ENCODE measurements around the gene GALNT17.
"Not testable (repeated sequence)": the region's sequence is repeated elsewhere in the genome, so short reads cannot be mapped to it uniquely, and the experiment has no call there.

GALNT17 gene

DNA sequence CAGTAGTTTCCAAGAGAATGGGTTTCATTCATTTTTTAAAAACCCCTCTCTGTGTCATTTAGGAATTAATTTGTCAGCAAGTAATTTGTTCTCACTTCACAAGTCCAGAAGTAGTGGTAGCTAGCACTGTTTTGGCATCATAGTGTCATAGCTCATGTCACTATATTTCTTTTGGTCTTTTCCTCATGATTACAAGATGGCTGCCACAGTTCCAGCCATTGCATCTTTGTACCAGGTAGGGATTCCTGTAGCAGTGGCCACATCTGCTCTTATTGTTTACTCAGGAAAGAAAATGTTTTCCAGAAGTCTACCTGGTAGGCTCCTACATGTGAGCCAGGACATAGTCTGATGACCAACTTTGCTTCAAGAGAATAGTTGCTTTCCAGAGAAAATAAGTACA is 16.2 kb downstream of the GALNT17 start:
- DNase-seq: no peak
- in situ Hi-C loops (cut with MboI; ENCODE audit: low pct_unique_long_range_greater_than_20kb, low sequenced_read_pairs): no loop called here

GRCh38 chr7:71155236-71155635 is 23.3 kb downstream of the GALNT17 start:
- in situ Hi-C loops (cut with MboI; ENCODE audit: low pct_unique_long_range_greater_than_20kb, low sequenced_read_pairs): no loop called here
- no peak for DNase-seq

DNA sequence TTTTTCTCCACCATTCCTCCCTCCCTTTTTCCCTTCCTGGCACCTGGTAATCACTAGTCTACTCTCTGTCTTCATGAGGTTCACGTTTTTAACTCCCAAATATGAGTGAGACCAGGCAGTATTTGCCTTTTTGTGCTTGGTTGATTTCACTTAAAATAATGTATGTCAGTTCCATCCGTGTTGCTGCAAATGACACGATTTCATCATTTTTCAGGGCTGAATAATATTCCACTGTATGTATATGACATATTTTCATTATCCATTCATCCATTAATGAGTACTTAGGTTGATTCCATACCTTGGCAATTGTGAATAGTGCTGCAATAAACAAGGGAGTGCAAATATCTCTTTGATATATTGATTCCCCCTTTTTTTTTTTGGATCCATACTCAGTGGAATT is 25.8 kb downstream of the GALNT17 start:
- in situ Hi-C loops (cut with MboI; ENCODE audit: low pct_unique_long_range_greater_than_20kb, low sequenced_read_pairs): no loop called here

GRCh38 chr7:71165708-71166107 is 33.8 kb downstream of the GALNT17 start:
- in situ Hi-C loops (cut with MboI; ENCODE audit: low pct_unique_long_range_greater_than_20kb, low sequenced_read_pairs): no loop called here
- no peak for DNase-seq

More for the DNA sequence above, 25.8 kb downstream of the GALNT17 start:
- DNase-seq: no peak

- in situ Hi-C loops (cut with MboI; ENCODE audit: low pct_unique_long_range_greater_than_20kb, low sequenced_read_pairs): no loop called here
- no peak for DNase-seq
Measured at GRCh38 chr7:71171476-71171875, 39.5 kb downstream of the GALNT17 start.

DNA sequence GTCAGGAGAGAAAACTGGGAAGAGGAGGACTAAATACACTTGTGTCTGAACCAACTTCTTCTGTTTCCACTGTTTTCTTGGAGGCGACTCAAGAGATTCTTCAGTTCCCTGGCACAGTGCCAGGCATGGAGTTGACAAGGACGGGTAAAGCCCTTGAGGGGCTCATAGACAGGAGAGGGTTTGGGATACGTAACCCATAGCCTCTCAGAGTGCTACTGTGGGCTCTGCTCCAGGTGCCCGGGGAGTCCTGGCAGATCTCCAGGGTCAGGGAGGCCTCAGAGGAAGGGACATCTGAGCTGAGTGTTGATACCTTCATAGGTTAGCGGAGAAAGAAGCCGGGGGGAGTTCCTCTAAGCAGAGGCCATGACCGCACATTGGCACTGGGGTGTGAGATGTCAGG is 42.0 kb downstream of the GALNT17 start:
- no peak for DNase-seq
- in situ Hi-C loops (cut with MboI; ENCODE audit: low pct_unique_long_range_greater_than_20kb, low sequenced_read_pairs): no loop called here

DNA sequence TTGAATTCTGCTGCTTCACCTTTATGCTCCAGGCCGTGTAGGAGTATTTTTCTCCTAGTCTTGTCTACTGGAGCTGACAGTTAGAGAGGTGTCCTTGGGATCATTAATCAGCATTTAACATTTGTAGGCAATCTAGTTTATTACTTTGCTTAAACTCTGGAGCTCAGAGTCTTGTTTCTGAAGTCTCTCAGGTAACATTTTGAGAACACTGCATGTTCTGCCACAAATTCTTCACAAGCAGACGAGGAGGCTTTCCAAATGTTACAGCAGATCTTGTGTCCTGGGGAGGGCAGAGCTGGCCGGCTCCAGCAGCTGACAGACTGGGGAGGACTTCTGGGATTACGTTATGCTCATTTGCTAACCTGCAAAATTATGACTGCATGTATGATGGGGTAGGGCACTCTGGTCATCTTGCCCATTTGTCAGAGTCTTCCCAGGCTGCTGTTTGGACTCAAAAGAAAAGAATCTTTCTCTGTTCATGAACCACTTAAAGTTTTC is 50.5 kb downstream of the GALNT17 start:
- in situ Hi-C loops (cut with MboI; ENCODE audit: low pct_unique_long_range_greater_than_20kb, low sequenced_read_pairs): no loop called here
- DNase-seq: no peak

DNA sequence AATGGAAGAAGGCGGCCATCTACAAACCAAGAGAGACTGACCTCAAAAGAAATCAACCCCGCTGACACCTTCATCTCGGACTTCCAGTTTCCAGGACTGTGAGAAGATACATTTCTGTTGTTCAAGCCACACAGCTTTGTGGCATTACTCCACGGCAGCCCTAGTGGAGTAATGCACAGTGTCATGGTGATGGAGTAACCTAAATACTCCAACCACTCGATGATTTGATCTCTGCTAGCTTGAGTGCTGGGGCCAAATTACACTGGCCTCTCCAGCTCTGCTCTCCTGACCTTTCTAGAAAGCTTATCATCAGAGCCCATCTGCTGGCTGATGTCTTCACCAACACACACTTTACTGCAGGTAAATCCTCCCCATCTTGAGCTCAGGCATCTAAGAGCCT is 52.2 kb downstream of the GALNT17 start:
- in situ Hi-C loops (cut with MboI; ENCODE audit: low pct_unique_long_range_greater_than_20kb, low sequenced_read_pairs): no loop called here
- no peak for DNase-seq

DNA sequence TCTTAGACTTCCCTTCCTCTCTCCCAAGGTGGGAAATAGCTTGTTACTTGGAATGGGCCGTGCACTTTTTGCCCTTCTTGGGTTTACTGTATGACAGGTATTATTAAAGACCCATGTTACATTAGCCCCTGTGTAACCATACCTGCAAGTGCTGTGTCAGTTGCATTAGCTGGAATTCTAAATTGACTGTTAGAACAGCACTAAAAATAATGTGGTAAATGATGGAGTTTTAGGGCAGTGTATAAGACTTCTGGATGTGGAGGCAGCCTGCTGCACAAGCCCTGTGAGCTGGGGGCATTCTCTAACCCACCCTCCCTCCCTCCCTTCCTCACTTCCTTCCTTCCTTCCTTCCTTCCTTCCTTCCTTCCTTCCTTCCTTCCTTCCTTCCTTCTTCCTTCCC is 52.7 kb downstream of the GALNT17 start:
- in situ Hi-C loops (cut with MboI; ENCODE audit: low pct_unique_long_range_greater_than_20kb, low sequenced_read_pairs): no loop called here

GRCh38 chr7:71186535-71187057 is 54.7 kb downstream of the GALNT17 start:
- in situ Hi-C loops (cut with MboI; ENCODE audit: low pct_unique_long_range_greater_than_20kb, low sequenced_read_pairs): no loop called here
- no peak for DNase-seq

More for the DNA sequence above, 52.7 kb downstream of the GALNT17 start:
- DNase-seq: no peak

DNA sequence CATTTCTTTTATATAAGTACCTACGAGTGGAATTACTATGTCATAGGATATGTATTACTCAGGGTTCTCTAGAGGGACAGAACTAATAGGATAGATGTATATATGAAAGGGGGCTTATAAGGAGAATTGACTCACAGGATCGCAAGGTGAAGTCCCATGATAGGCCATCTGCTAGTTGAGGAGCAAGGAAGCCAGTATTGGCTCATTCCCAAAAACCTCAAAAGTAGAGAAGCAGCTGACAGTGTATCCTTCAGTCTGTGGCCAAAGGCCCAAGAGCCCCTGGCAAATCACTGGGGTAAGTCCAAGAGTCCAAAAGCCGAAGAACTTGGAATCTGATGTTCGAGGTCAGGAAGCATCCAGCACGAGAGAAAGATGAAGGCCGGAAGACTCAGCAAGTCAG is 59.8 kb downstream of the GALNT17 start:
- in situ Hi-C loops (cut with MboI; ENCODE audit: low pct_unique_long_range_greater_than_20kb, low sequenced_read_pairs): no loop called here
- DNase-seq: no peak

DNA sequence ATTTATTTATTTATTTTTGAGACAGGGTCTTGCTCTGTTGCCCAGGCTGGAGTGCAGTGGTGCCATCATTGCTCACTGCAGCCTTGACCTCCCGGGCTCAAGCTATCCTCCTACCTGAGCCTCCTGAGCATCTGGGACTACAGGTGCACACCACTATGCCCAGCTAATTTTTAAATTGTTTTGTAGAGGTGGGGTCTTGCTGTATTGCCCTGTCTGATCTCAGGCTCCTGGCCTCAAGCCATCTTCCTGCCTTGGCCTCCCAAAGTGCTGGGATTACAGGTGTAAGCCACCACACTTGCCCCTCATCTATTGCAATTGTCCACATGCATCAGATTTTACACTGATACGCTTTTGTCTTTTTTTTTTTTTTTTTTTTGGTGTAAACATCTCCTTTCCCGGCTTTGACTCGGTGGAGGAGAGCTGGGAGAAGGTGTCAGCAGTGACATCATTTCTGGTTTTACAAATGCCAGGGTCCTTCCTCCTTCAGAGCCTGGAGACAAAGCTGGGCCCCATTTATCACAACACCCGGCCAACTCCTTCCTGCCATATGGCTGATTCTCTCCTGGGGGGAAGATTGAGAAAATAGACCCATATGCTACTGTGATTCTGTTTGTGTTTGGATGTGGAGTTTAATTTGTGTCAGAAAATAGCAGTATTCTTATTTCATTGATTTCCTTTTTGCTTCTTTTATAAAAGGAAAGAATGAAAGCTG is 61.3 kb downstream of the GALNT17 start:
- DNase-seq: no peak
- in situ Hi-C loops (cut with MboI; ENCODE audit: low pct_unique_long_range_greater_than_20kb, low sequenced_read_pairs): no loop called here

- DNase-seq: no peak
- in situ Hi-C loops (cut with MboI; ENCODE audit: low pct_unique_long_range_greater_than_20kb, low sequenced_read_pairs): no loop called here
Measured at GRCh38 chr7:71198391-71198790, 66.4 kb downstream of the GALNT17 start.

DNA sequence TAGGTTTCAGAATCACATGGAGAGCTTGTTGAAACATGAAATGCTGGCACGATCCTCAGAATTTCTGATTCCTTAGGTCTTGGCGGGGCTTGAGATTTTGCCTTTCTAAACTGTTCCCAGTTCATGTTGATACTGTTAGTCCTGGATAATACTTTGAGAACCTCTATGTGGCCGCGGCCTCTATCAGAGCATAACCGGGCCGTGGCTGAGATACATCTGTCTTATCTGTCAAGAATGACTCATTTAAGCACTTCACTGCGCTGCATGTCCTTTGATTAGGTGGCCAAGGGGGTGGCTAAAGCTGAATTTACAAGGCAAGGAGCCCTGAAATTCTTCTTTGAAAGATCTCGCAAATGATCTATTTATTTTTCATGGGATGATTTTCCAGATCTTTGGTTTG is 66.9 kb downstream of the GALNT17 start:
- in situ Hi-C loops (cut with MboI; ENCODE audit: low pct_unique_long_range_greater_than_20kb, low sequenced_read_pairs): no loop called here
- no peak for DNase-seq

DNA sequence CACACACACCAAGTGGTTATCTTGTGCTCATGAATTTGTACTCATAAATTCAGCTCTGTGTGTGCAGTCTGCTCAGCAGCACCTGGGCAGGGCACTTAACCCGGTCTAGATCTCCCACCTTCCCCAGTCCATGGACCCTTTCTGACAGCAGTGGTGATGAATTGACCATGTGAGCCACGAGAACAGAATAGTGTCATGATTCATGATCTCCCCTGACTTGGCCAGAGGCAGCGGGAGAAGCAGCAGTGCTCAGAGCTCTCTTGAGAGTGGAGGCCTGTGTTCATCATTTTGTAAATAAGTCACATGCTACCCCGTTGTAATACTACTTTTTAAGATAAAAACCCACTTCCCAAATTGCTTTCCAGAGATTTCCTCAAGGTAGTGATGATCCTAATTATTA is 74.2 kb downstream of the GALNT17 start:
- in situ Hi-C loops (cut with MboI; ENCODE audit: low pct_unique_long_range_greater_than_20kb, low sequenced_read_pairs): no loop called here
- no peak for DNase-seq

DNA sequence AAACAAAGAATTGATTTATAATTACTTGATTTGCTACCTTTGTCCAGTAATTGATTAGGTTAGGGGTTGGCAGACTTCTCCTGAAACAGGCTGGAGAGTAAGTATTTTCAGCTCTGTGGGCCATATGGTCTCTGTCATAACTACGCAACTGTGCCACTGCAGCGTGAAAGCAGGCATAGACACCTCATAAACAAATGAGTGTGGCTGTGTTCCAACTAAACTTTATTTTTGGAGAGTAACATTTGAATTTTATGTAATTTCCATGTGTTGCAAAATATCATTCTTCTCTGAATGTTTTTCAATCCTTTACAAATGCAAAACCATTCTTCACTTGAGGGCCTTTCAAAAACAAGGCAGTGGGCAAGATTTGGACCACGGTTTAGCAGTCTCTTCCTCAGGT is 76.9 kb downstream of the GALNT17 start:
- no peak for DNase-seq
- in situ Hi-C loops (cut with MboI; ENCODE audit: low pct_unique_long_range_greater_than_20kb, low sequenced_read_pairs): no loop called here

DNA sequence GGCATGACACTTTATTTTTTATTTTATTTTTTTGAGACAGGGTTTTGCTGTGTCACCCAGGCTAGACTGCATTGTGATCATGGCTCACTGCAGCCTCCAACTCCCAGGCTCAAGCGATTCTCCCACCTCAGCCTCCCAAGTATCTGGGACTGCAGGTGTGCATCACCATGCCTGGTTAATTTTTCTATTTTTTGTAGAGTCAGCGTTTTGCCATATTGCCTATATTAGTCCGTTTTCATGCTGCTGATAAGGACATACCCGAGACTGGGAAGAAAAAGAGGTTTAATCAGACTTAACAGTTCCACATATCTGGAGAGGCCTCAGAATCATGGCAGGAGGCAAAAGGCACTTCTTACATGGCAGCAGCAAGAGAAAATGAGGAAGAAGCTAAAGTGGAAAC is 77.5 kb downstream of the GALNT17 start:
- DNase-seq; in situ Hi-C loops (cut with MboI; ENCODE audit: low pct_unique_long_range_greater_than_20kb, low sequenced_read_pairs): not testable (repeated sequence)

DNA sequence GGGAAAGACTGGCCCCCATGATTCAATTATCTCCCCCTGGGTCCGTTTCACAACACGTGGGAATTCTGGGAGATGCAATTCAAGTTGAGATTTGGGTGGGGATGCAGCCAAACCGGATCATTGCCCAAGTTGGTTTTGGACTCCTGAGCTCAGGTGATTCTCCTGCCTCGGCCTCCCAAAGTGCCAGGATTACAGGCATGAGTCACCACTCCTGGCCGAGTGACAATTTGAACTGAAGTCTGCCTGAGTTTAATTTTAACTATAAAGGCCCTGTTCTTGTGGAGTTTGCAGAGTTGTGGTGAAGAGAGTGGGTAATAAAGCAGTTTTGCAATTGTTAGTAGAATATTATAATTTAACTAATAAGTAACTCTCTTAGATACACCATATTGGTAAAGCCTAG is 78.3 kb downstream of the GALNT17 start:
- in situ Hi-C loops (cut with MboI; ENCODE audit: low pct_unique_long_range_greater_than_20kb, low sequenced_read_pairs): no loop called here
- no peak for DNase-seq

DNA sequence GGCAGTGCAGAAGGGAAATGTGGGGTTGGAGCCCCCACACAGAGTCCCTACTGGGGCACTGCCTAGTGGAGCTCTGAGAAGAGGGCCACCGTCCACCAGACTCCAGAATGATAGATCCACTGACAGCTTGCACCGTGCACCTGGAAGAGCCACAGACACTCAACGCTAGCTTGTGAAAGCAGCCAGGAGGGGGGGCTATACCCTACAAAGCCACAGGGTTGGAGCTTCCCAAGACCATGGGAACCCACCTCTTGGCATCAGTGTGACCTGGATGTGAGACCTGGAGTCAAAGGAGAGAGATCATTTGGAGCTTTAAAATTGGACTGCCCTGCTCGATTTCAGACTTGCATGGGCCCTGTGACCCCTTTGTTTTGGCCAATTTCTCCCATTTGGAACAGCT is 80.5 kb downstream of the GALNT17 start:
- in situ Hi-C loops (cut with MboI; ENCODE audit: low pct_unique_long_range_greater_than_20kb, low sequenced_read_pairs); DNase-seq: not testable (repeated sequence)

GRCh38 chr7:71216211-71216610 is 84.3 kb downstream of the GALNT17 start:
- no peak for DNase-seq
- in situ Hi-C loops (cut with MboI; ENCODE audit: low pct_unique_long_range_greater_than_20kb, low sequenced_read_pairs): no loop called here

GRCh38 chr7:71220210-71220695 is 88.3 kb downstream of the GALNT17 start:
- in situ Hi-C loops (cut with MboI; ENCODE audit: low pct_unique_long_range_greater_than_20kb, low sequenced_read_pairs): no loop called here
- no peak for DNase-seq
